Lower lobe of right lung (tissue), 2 donors: ENCODE data around the gene RPTOR. TPM values are rescaled to one million over a fixed set of nuclear protein-coding genes. Genes with fewer than 3 reads are reported as not detected.
A peak's percentile ranks its signal among the peaks of the same experiment; 100 is the strongest.

Experiments used
- ATAC-seq, 2 donors: fragments of 200-7000 bp; cut with Tn5 transposase; one replicate each; pipeline ENCODE4 v1.9.1; 2020 to 2022; ENCODE audit warnings: mild to moderate bottlenecking in 2 of 2, moderate library complexity in 2 of 2
- DNase-seq: peaks from one replicate; pipeline ENCODE4 v3.0.0-alpha.2; 2020
- H3K27ac ChIP-seq: fragments of 200-600 bp; one replicate; pipeline ENCODE4 v1.8.0; 2022
- H3K27me3 ChIP-seq: fragments of 200-600 bp; one replicate; pipeline ENCODE4 v1.8.0; 2022; ENCODE audit warnings: low read depth
- H3K36me3 ChIP-seq: fragments of 200-600 bp; one replicate; pipeline ENCODE4 v1.8.0; 2022; ENCODE audit warnings: mild to moderate bottlenecking
- H3K4me1 ChIP-seq: fragments of 200-600 bp; one replicate; pipeline ENCODE4 v1.8.0; 2022
- H3K4me3 ChIP-seq: fragments of 200-600 bp; one replicate; pipeline ENCODE4 v1.8.0; 2022; ENCODE audit warnings: mild to moderate bottlenecking
- H3K9me3 ChIP-seq: fragments of 200-600 bp; one replicate; pipeline ENCODE4 v1.8.0; 2022
- CTCF ChIP-seq: fragments of 200-600 bp; IDR thresholded peaks from one replicate; pipeline ENCODE4 v1.8.0; 2022; ENCODE audit warnings: antibody characterized with exemption, mild to moderate bottlenecking
- intact Hi-C: fragments of 100-400 bp; cut with DNase I; formaldehyde crosslinking; loops from one replicate; pipeline ENCODE4 v1.11.0; 2022
- total RNA-seq: library from RNA; stranded (reverse); fragmentation: NEBNext Ultra II Directional; extraction: Animal tissue kit (Norgen Biotek cat#: 25700); gene quantifications from one replicate; pipeline ENCODE4 v1.2.1, GENCODE V29; 2021
- donor health status: DM: no; HTN: yes; CAD: no; lungs with severe emphysema.

RPTOR gene
- total RNA-seq, 1 donor from 2014 or later = 34.0 TPM

GRCh38 chr17:80618304-80618703 lies 73.7 kb downstream of the RPTOR start:
- ATAC-seq = no peak
- Histone ChIP-seq H3K4me3 (no peak overlapping the region), H3K9me3 (no peaks in the 10 kb centered on the region), H3K27ac (no peak overlapping the region), H3K36me3 (no peaks in the 10 kb centered on the region), H3K27me3 (no peaks in the 10 kb centered on the region), H3K4me1 (no peaks in the 10 kb centered on the region)
- intact Hi-C loops = no loop called here
- TF ChIP-seq CTCF = no peak
- no peak for DNase-seq

GRCh38 chr17:80619535-80620235 lies 75.0 kb downstream of the RPTOR start:
- ATAC-seq = peak in 1 of 2 donors; percentile 57
- intact Hi-C loops = no loop called here
- no peak for DNase-seq
- H3K27ac ChIP-seq = no peak overlapping the region
- TF ChIP-seq CTCF = no peak
- no peaks in the 10 kb centered on the region for H3K36me3 ChIP-seq
- H3K9me3 ChIP-seq = no peaks in the 10 kb centered on the region
- H3K4me1 ChIP-seq = no peaks in the 10 kb centered on the region
- H3K4me3 ChIP-seq = no peak overlapping the region
- no peaks in the 10 kb centered on the region for H3K27me3 ChIP-seq

GRCh38 chr17:80621335-80621996 lies 76.8 kb downstream of the RPTOR start:
- no peak for ATAC-seq

GRCh38 chr17:80621997-80622357 lies 77.3 kb downstream of the RPTOR start:
- H3K27ac ChIP-seq = no peak overlapping the region
- no peak for TF ChIP-seq CTCF
- H3K36me3 ChIP-seq = peaks cover 14% of the 10 kb centered on the region
- DNase-seq = no peak
- no peaks in the 10 kb centered on the region for H3K4me1 ChIP-seq
- no peaks in the 10 kb centered on the region for H3K9me3 ChIP-seq
- intact Hi-C loops = no loop called here
- no peak overlapping the region for H3K4me3 ChIP-seq
- no peak for ATAC-seq
- no peaks in the 10 kb centered on the region for H3K27me3 ChIP-seq

More at GRCh38 chr17:80621335-80621996, 76.8 kb downstream of the RPTOR start:
- H3K27ac ChIP-seq = no peak overlapping the region
- intact Hi-C loops = no loop called here
- no peaks in the 10 kb centered on the region for H3K4me1 ChIP-seq
- no peak for TF ChIP-seq CTCF
- no peak for DNase-seq
- no peak overlapping the region for H3K4me3 ChIP-seq
- no peaks in the 10 kb centered on the region for H3K27me3 ChIP-seq
- H3K36me3 ChIP-seq = peaks cover 10% of the 10 kb centered on the region
- H3K9me3 ChIP-seq = no peaks in the 10 kb centered on the region

GRCh38 chr17:80624864-80625263 lies 80.2 kb downstream of the RPTOR start:
- Histone ChIP-seq H3K4me1 (no peaks in the 10 kb centered on the region), H3K27ac (no peak overlapping the region), H3K9me3 (no peaks in the 10 kb centered on the region), H3K36me3 (peaks cover 15% of the 10 kb centered on the region), H3K4me3 (no peak overlapping the region), H3K27me3 (no peaks in the 10 kb centered on the region)
- DNase-seq (no peak), ATAC-seq (no peak)
- TF ChIP-seq CTCF = no peak
- intact Hi-C loops = no loop called here
